CD14-positive monocyte (primary cell): ENCODE results near the gene RALGAPA2. TPM values are rescaled to one million over a fixed set of nuclear protein-coding genes. Genes with fewer than 3 reads are reported as not detected.

Experiments
- DNase-seq, 3 donors: peaks; one replicate each; pipeline ENCODE4 v3.0.0-alpha.2; 2011 to 2022
- H2AFZ ChIP-seq: 2 replicates; pipeline ENCODE4 v1.6.0; 2012; ENCODE audit warnings: mild to moderate bottlenecking, low read depth, low read length, inconsistent platforms; ENCODE audit not compliant: insufficient read depth, poor library complexity, severe bottlenecking
- H3K27ac ChIP-seq, 2 donors: 1 replicate in 1 of 2; 2 replicates in 1 of 2; pipeline ENCODE4 v1.5.1; 2012 to 2013; ENCODE audit warnings: low read length in 2 of 2, control low read depth in 1 of 2, inconsistent platforms in 1 of 2, low read depth in 1 of 2, mild to moderate bottlenecking in 1 of 2
- H3K27me3 ChIP-seq, 2 donors: one replicate each; pipeline versions ENCODE4 v1.6.0 to v1.6.1; 2011 to 2013; ENCODE audit warnings: low read length in 2 of 2; ENCODE audit not compliant: control insufficient read depth in 2 of 2, insufficient read depth in 2 of 2
- H3K36me3 ChIP-seq, 2 donors: replicated peaks in 1 of 2; 1 replicate in 1 of 2; 2 replicates in 1 of 2; pipeline versions ENCODE4 v1.5.1 to v1.6.1; 2012 to 2013; ENCODE audit warnings: low read length in 2 of 2, control low read depth in 1 of 2, inconsistent platforms in 1 of 2, mild to moderate bottlenecking in 1 of 2; ENCODE audit not compliant: insufficient read depth in 2 of 2, control insufficient read depth in 1 of 2
- H3K4me1 ChIP-seq, 2 donors: 1 replicate in 1 of 2; 2 replicates in 1 of 2; pipeline versions ENCODE4 v1.5.1 to v1.6.1; 2012 to 2013; ENCODE audit warnings: low read length in 2 of 2, control low read depth in 1 of 2, inconsistent platforms in 1 of 2, mild to moderate bottlenecking in 1 of 2, moderate library complexity in 1 of 2; ENCODE audit not compliant: insufficient read depth in 2 of 2, control insufficient read depth in 1 of 2
- H3K4me2 ChIP-seq: replicated peaks from 2 replicates; pipeline ENCODE3; 2012; ENCODE audit warnings: low read length, moderate library complexity, mild to moderate bottlenecking; ENCODE audit not compliant: poor library complexity, severe bottlenecking; ENCODE audit errors: extremely low read depth
- H3K4me3 ChIP-seq, 3 experiments: fragments of 200-600 bp in 1 of 3; sonication (generic) in 1 of 3; replicated peaks in 1 of 3; 1 replicate in 2 of 3; 2 replicates in 1 of 3; pipeline ENCODE4 v1.5.1; 2011 to 2013; ENCODE audit warnings: low read length in 3 of 3, mild to moderate bottlenecking in 3 of 3, control low read depth in 2 of 3, low read depth in 2 of 3, inconsistent platforms in 1 of 3, moderate library complexity in 1 of 3
- H3K79me2 ChIP-seq: 2 replicates; pipeline ENCODE4 v1.6.0; 2012; ENCODE audit warnings: mild to moderate bottlenecking, control low read depth, inconsistent platforms, low read length, moderate library complexity; ENCODE audit not compliant: insufficient read depth
- H3K9ac ChIP-seq: 2 replicates; pipeline ENCODE4 v1.6.0; 2017; ENCODE audit warnings: low read length, mild to moderate bottlenecking; ENCODE audit not compliant: insufficient read depth, poor library complexity, severe bottlenecking
- H3K9me3 ChIP-seq, 2 donors: replicated peaks in 1 of 2; 1 replicate in 1 of 2; 2 replicates in 1 of 2; pipeline versions ENCODE4 v1.5.1 to v1.6.1; 2012 to 2013; ENCODE audit warnings: low read length in 2 of 2, control low read depth in 1 of 2; ENCODE audit not compliant: control insufficient read depth in 1 of 2, insufficient read depth in 1 of 2
- H4K20me1 ChIP-seq: 2 replicates; pipeline ENCODE4 v1.6.0; 2012; ENCODE audit warnings: mild to moderate bottlenecking, low read length, control low read depth, moderate library complexity; ENCODE audit not compliant: insufficient read depth
- H3K27ac Mint-ChIP-seq, 7 donors: one replicate each; pipeline ENCODE4 v1.8.0; 2020; ENCODE audit warnings: mild to moderate bottlenecking in 7 of 7, mixed read lengths in 7 of 7, moderate library complexity in 6 of 7, inconsistent platforms in 2 of 7
- H3K27me3 Mint-ChIP-seq, 3 donors: one replicate each; pipeline ENCODE4 v1.8.0; 2021 to 2022; ENCODE audit warnings: low read depth in 3 of 3, mild to moderate bottlenecking in 3 of 3, mixed read lengths in 3 of 3, moderate library complexity in 3 of 3, inconsistent platforms in 1 of 3
- H3K36me3 Mint-ChIP-seq, 2 donors: one replicate each; pipeline ENCODE4 v1.8.0; 2020; ENCODE audit warnings: mixed read lengths in 2 of 2, inconsistent platforms in 1 of 2, mild to moderate bottlenecking in 1 of 2
- H3K4me1 Mint-ChIP-seq: one replicate; pipeline ENCODE4 v1.8.0; 2020; ENCODE audit warnings: mild to moderate bottlenecking, mixed read lengths
- H3K4me3 Mint-ChIP-seq, 2 donors: one replicate each; pipeline ENCODE4 v1.8.0; 2020; ENCODE audit warnings: mild to moderate bottlenecking in 2 of 2, mixed read lengths in 2 of 2, moderate library complexity in 1 of 2
- H3K9me3 Mint-ChIP-seq, 7 donors: one replicate each; pipeline ENCODE4 v1.8.0; 2020 to 2022; ENCODE audit warnings: mixed read lengths in 7 of 7, mild to moderate bottlenecking in 6 of 7, moderate library complexity in 6 of 7, inconsistent platforms in 2 of 7
- WGBS: methylation state at CpG from one replicate; pipeline ENCODE4 v1.1.5; 2013; ENCODE audit warnings: missing lambda C conversion rate; ENCODE audit not compliant: insufficient coverage; 5-methylcytosine and 5-hydroxymethylcytosine counted together
- intact Hi-C, 2 donors: fragments of 100-400 bp; cut with micrococcal nuclease; formaldehyde crosslinking; loops; one replicate each; pipeline versions ENCODE4 v1.15.0 to v1.15.1; 2023
- polyA plus RNA-seq, 3 donors: library from polyadenylated mRNA; depleted of rRNA in 1 of 3; unstranded in 2 of 3; stranded (reverse) in 1 of 3; fragments of 300-500 nt in 2 of 3; fragments of >200 nt in 1 of 3; fragmentation: Illumina TruSeq in 2 of 3; gene quantifications; 1 replicate in 2 of 3; 2 replicates in 1 of 3; pipeline ENCODE4 v1.2.3, GENCODE V29; 2012 to 2021
- TF ChIP-seq, protein P1 (sequence below): fragments of 200-600 bp; IDR thresholded peaks from one replicate; pipeline ENCODE4 v1.8.0; 2022; ENCODE audit warnings: antibody characterized with exemption, mild to moderate bottlenecking

The RALGAPA2 gene
- polyA plus RNA-seq, 3 donors = 6.2 to 13.0 (median 8.9) TPM

DNA sequence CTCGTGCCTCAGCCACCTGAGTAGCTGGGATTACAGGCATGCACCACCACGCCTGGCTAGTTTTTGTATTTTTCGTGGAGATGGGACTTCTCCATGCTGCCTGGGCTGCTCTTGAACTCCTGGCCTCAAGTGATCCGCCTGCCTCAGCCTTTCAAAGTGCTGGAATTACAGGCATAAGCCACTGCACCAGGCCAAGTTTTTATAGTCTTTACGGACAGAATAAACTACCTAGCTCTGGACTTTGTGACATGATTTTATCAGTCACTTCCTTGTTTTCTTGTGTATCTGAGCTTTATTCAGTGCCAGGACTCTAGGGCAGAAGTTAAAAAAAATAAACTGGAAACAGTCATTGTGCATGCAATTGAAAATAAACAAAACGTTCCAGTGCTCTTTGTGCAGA, 46.7 kb upstream of the RALGAPA2 start:
- 93% methylated on average over 4 of the region's 6 CpGs for whole genome bisulfite sequencing
- no peaks in the 10 kb centered on the region for H3K9me3 Mint-ChIP-seq

GRCh38 chr20:20755674-20756319, 43.4 kb upstream of the RALGAPA2 start:
- Histone ChIP-seq H3K27ac (peak overlapping the region in 1 of 2 donors; percentile 62), H3K4me1 (peaks cover 51 to 58% of the 10 kb centered on the region in 2 donors), H3K79me2 (no peaks in the 10 kb centered on the region), H4K20me1 (no peaks in the 10 kb centered on the region), H3K36me3 (no peaks in the 10 kb centered on the region), H3K9me3 (no peaks in the 10 kb centered on the region), H2AFZ (no peak overlapping the region), H3K27me3 (no peaks in the 10 kb centered on the region), H3K9ac (no peak overlapping the region), H3K4me3 (peak overlapping the region in 1 of 3 experiments; percentile 36), H3K4me2 (no peak overlapping the region)
- TF ChIP-seq, protein P1, sequence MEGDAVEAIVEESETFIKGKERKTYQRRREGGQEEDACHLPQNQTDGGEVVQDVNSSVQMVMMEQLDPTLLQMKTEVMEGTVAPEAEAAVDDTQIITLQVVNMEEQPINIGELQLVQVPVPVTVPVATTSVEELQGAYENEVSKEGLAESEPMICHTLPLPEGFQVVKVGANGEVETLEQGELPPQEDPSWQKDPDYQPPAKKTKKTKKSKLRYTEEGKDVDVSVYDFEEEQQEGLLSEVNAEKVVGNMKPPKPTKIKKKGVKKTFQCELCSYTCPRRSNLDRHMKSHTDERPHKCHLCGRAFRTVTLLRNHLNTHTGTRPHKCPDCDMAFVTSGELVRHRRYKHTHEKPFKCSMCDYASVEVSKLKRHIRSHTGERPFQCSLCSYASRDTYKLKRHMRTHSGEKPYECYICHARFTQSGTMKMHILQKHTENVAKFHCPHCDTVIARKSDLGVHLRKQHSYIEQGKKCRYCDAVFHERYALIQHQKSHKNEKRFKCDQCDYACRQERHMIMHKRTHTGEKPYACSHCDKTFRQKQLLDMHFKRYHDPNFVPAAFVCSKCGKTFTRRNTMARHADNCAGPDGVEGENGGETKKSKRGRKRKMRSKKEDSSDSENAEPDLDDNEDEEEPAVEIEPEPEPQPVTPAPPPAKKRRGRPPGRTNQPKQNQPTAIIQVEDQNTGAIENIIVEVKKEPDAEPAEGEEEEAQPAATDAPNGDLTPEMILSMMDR = no peak
- H3K4me3 Mint-ChIP-seq = no peak overlapping the region
- H3K27ac Mint-ChIP-seq = peak overlapping the region in 6 of 7 donors; percentile 47 to 83 (median 75)
- peaks cover 60% of the 10 kb centered on the region for H3K4me1 Mint-ChIP-seq
- H3K9me3 Mint-ChIP-seq = no peaks in the 10 kb centered on the region
- no peak for DNase-seq
- no peaks in the 10 kb centered on the region for H3K27me3 Mint-ChIP-seq
- H3K36me3 Mint-ChIP-seq = no peaks in the 10 kb centered on the region
- intact Hi-C loops = no loop called here
- WGBS = 90% methylated on average over 5 of the region's 6 CpGs

More for the DNA sequence above, 46.7 kb upstream of the RALGAPA2 start:
- Histone ChIP-seq H3K36me3 (no peaks in the 10 kb centered on the region), H4K20me1 (no peaks in the 10 kb centered on the region), H2AFZ (no peak overlapping the region), H3K9me3 (no peaks in the 10 kb centered on the region), H3K9ac (no peak overlapping the region), H3K27ac (no peak overlapping the region), H3K4me2 (no peak overlapping the region), H3K4me3 (no peak overlapping the region), H3K4me1 (peaks cover 44 to 49% of the 10 kb centered on the region in 2 donors), H3K79me2 (no peaks in the 10 kb centered on the region), H3K27me3 (no peaks in the 10 kb centered on the region)
- H3K4me3 Mint-ChIP-seq = no peak overlapping the region
- H3K27ac Mint-ChIP-seq = peak overlapping the region in 1 of 7 donors; percentile 57
- H3K4me1 Mint-ChIP-seq = peaks cover 53% of the 10 kb centered on the region
- H3K36me3 Mint-ChIP-seq = no peaks in the 10 kb centered on the region
- intact Hi-C loops = no loop called here
- DNase-seq = no peak
- H3K27me3 Mint-ChIP-seq = no peaks in the 10 kb centered on the region
- TF ChIP-seq, protein P1 = no peak
